MM.1S (cell line): ENCODE data around the gene RPS10.
A peak's percentile ranks its signal among the peaks of the same experiment; 100 is the strongest.

Experiments used
- DNase-seq: peaks from one replicate; pipeline ENCODE4 v3.0.0-alpha.2; 2015
- H2AFZ ChIP-seq: fragments of 300-600 bp; sonication (generic); 2 replicates; pipeline ENCODE4 v1.6.0; 2016; ENCODE audit warnings: antibody characterized with exemption, low read length
- H3F3A ChIP-seq: fragments of 300-600 bp; sonication (generic); 2 replicates; pipeline ENCODE4 v1.6.1; 2016; ENCODE audit warnings: mild to moderate bottlenecking, antibody characterized with exemption, low read length, moderate library complexity, mixed read lengths; ENCODE audit not compliant: insufficient read depth
- H3K27ac ChIP-seq: fragments of 300-600 bp; sonication (generic); 2 replicates; pipeline ENCODE4 v1.5.1; 2016; ENCODE audit warnings: mild to moderate bottlenecking, low read length
- H3K27me3 ChIP-seq: fragments of 300-600 bp; sonication (generic); replicated peaks from 2 replicates; pipeline ENCODE4 v1.6.0; 2016; ENCODE audit warnings: low read length; ENCODE audit not compliant: insufficient read depth
- H3K36me3 ChIP-seq: fragments of 300-600 bp; sonication (generic); replicated peaks from 2 replicates; pipeline ENCODE4 v1.6.1; 2016; ENCODE audit warnings: mild to moderate bottlenecking, low read length, mixed read lengths; ENCODE audit not compliant: insufficient read depth
- H3K4me1 ChIP-seq: fragments of 300-600 bp; sonication (generic); 2 replicates; pipeline ENCODE4 v1.6.1; 2016; ENCODE audit warnings: low read length, mixed read lengths
- H3K4me2 ChIP-seq: fragments of 300-600 bp; sonication (generic); 2 replicates; pipeline ENCODE4 v1.6.0; 2016; ENCODE audit warnings: low read depth, low read length
- H3K4me3 ChIP-seq: fragments of 300-600 bp; sonication (generic); 2 replicates; pipeline ENCODE4 v1.5.1; 2016; ENCODE audit warnings: low read length, mixed read lengths
- H3K79me2 ChIP-seq: fragments of 300-600 bp; sonication (generic); 2 replicates; pipeline ENCODE4 v1.6.1; 2016; ENCODE audit warnings: mixed run types, low read length, mixed read lengths
- H3K9ac ChIP-seq: fragments of 300-600 bp; sonication (generic); 2 replicates; pipeline ENCODE4 v1.6.1; 2016; ENCODE audit warnings: low read length, mixed read lengths
- H3K9me2 ChIP-seq: fragments of 300-600 bp; sonication (generic); replicated peaks from 2 replicates; pipeline ENCODE4 v1.6.1; 2016; ENCODE audit warnings: mild to moderate bottlenecking, low read length, mixed read lengths; ENCODE audit not compliant: insufficient read depth
- H3K9me3 ChIP-seq: fragments of 300-600 bp; sonication (generic); replicated peaks from 2 replicates; pipeline ENCODE4 v1.6.1; 2016; ENCODE audit warnings: mild to moderate bottlenecking, low read length, mixed read lengths; ENCODE audit not compliant: insufficient read depth
- H4K20me1 ChIP-seq: fragments of 300-600 bp; sonication (generic); 2 replicates; pipeline ENCODE4 v1.6.1; 2016; ENCODE audit warnings: mild to moderate bottlenecking, low read length, moderate library complexity, mixed read lengths; ENCODE audit not compliant: insufficient read depth
- EZH2 ChIP-seq: fragments of 300-600 bp; sonication (generic); optimal IDR thresholded peaks from 2 replicates; pipeline ENCODE3; 2017; ENCODE audit warnings: low read depth, mild to moderate bottlenecking, antibody characterized with exemption, low read length, mixed read lengths
- EZH2phosphoT487 ChIP-seq: fragments of 300-600 bp; sonication (generic); IDR thresholded peaks from 2 replicates; pipeline ENCODE4 v1.6.1; 2018; ENCODE audit warnings: antibody characterized with exemption, low read length
- TF ChIP-seq, protein P1 (sequence below): fragments of 300-600 bp; sonication (generic); IDR thresholded peaks from 2 replicates; pipeline ENCODE4 v1.5.1; 2016; ENCODE audit warnings: antibody characterized with exemption, low read length, mixed read lengths

The RPS10 gene

GRCh38 chr6:34393966-34394305 is 31.9 kb downstream of the RPS10 start:
- no peak overlapping the region for H3K9ac ChIP-seq
- no peaks in the 10 kb centered on the region for H3K9me3 ChIP-seq
- no peak overlapping the region for H3K27ac ChIP-seq
- H3K27me3 ChIP-seq: no peaks in the 10 kb centered on the region
- DNase-seq: no peak
- no peaks in the 10 kb centered on the region for H3K36me3 ChIP-seq
- peaks cover 38% of the 10 kb centered on the region for H3K79me2 ChIP-seq
- H3K4me1 ChIP-seq: peaks cover 10% of the 10 kb centered on the region; the same call in 1 of the 2 replicates
- no peak overlapping the region for H3K4me3 ChIP-seq
- no peak overlapping the region for H3K4me2 ChIP-seq
- TF ChIP-seq, protein P1, sequence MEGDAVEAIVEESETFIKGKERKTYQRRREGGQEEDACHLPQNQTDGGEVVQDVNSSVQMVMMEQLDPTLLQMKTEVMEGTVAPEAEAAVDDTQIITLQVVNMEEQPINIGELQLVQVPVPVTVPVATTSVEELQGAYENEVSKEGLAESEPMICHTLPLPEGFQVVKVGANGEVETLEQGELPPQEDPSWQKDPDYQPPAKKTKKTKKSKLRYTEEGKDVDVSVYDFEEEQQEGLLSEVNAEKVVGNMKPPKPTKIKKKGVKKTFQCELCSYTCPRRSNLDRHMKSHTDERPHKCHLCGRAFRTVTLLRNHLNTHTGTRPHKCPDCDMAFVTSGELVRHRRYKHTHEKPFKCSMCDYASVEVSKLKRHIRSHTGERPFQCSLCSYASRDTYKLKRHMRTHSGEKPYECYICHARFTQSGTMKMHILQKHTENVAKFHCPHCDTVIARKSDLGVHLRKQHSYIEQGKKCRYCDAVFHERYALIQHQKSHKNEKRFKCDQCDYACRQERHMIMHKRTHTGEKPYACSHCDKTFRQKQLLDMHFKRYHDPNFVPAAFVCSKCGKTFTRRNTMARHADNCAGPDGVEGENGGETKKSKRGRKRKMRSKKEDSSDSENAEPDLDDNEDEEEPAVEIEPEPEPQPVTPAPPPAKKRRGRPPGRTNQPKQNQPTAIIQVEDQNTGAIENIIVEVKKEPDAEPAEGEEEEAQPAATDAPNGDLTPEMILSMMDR: no peak
- TF ChIP-seq EZH2 (no peak), EZH2phosphoT487 (no peak)
- no peak overlapping the region for H2AFZ ChIP-seq
- no peaks in the 10 kb centered on the region for H3K9me2 ChIP-seq
- peaks cover under 1% of the 10 kb centered on the region; the same call in 1 of the 2 replicates for H4K20me1 ChIP-seq
- H3F3A ChIP-seq: no peaks in the 10 kb centered on the region

DNA sequence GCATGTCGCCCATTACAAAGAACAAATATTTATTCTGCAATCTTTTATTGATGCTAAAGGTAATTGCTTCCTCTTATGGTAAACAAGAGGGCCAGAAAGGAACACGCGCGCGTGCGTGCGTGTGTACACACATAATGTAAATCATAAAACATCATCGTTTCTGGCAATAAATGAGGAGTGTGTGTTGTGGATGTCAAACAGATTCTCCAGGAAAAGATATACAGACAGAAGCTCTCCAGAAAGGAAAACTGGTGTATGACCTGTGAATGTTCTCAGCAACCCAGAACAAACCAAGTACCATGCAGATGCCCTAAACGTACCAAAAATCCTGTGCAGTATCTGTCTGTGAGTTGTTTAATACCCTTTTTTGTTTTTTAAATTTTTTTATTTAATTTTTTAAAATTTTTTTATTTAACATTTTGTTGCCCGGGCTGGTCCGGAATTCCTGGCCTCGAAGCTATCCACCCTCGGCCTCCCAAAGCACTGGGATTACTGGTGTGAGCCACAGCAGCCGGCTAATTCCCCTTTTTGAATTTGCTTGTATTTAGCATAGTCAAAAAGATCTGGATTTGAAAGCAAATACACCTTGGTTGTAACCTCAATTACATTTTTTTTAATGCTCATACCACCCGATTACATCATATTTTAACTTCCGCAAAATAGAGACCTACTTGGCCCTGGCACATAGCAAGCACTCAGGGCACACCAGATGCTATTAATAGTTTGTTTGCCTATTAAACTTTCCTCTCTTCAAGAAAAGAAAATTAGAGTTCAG is 32.5 kb downstream of the RPS10 start:
- Histone ChIP-seq H3K4me3 (peak overlapping the region; percentile 84), H3K4me1 (peaks cover 10% of the 10 kb centered on the region; the same call in 1 of the 2 replicates), H4K20me1 (peaks cover 6% of the 10 kb centered on the region; the same call in 1 of the 2 replicates), H3F3A (no peaks in the 10 kb centered on the region), H3K4me2 (peak overlapping the region; percentile 90), H3K27me3 (no peaks in the 10 kb centered on the region), H3K9me2 (no peaks in the 10 kb centered on the region), H3K9ac (peak overlapping the region; percentile 50; the same call in 1 of the 2 replicates), H3K79me2 (peaks cover 44% of the 10 kb centered on the region), H3K9me3 (no peaks in the 10 kb centered on the region), H2AFZ (peak overlapping the region; percentile 76), H3K36me3 (no peaks in the 10 kb centered on the region), H3K27ac (peak overlapping the region; percentile 32; the same call in 1 of the 2 replicates)
- TF ChIP-seq EZH2phosphoT487 (no peak), EZH2 (no peak)
- TF ChIP-seq, protein P1: no peak
- no peak for DNase-seq

- Histone ChIP-seq H3K27ac (peak within 1 kb of the TSS; percentile 67; the same call in 1 of the 2 replicates), H3K79me2 (peaks cover 51% of the 10 kb centered on the region), H3K4me3 (peak within 1 kb of the TSS; percentile 95), H2AFZ (peak within 1 kb of the TSS; percentile 91), H3K9me2 (no peaks in the 10 kb centered on the region), H3K9me3 (no peaks in the 10 kb centered on the region), H3K4me1 (peaks cover 10% of the 10 kb centered on the region; the same call in 1 of the 2 replicates), H3K27me3 (no peaks in the 10 kb centered on the region), H3K36me3 (no peaks in the 10 kb centered on the region), H3K9ac (peak within 1 kb of the TSS; percentile 91), H4K20me1 (peaks cover 7% of the 10 kb centered on the region; the same call in 1 of the 2 replicates), H3F3A (no peaks in the 10 kb centered on the region), H3K4me2 (peak within 1 kb of the TSS; percentile 90)
- DNase-seq: peak; percentile 91
- TF ChIP-seq, protein P1: peak; percentile 75
- TF ChIP-seq EZH2: no peak
- no peak for TF ChIP-seq EZH2phosphoT487
Measured at GRCh38 chr6:34392497-34393190, 33.2 kb downstream of the RPS10 start, which contains the start of gene NUDT3. Gene NUDT3 (minus strand): TSS chr6:34392669. CDS start chr6:34392362, 307 bp downstream.
